Body of pancreas (tissue), 4 donors: ENCODE data around the gene RGS12.

Experiments used
- POLR2A ChIP-seq, 3 donors: fragments of 450-650 bp; IDR thresholded peaks; one replicate each; pipeline ENCODE4 v1.6.1; 2016; ENCODE audit warnings: antibody characterized with exemption in 3 of 3, mild to moderate bottlenecking in 2 of 3
- TF ChIP-seq, protein P1 (sequence below), 7 experiments: fragments of 450-650 bp in 4 of 7; fragments of 200-600 bp in 3 of 7; sonication (generic) in 3 of 7; IDR thresholded peaks; one replicate each; pipeline ENCODE4 v1.5.1; 2016 to 2019; ENCODE audit warnings: antibody characterized with exemption in 7 of 7

DNA sequence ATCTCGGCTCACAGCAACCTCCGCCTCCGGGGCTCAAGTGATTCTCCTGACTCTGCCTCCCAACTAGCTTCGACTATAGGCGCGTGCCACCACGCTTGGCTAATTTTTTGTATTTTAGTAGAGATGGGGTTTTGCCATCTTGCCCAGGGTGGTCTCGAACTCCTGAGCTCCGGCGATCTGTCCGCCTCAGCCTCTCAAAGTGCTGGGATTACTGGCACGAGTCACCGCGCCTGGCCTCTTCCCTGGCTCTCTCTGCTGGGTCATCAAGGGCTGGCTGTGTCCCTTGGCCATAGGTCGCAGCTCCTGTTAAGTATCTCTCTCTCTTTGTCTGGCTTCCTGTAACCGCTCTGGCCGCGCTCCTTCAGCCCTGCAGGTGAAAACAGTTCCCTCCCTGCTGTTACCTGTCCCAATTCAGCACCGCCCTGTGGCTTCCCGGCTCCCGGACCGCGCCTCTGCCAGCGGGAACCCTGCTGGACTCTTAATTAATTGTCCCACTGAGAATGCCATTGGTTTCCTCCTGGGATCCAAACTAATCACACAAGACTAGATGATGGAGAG is 1.3 kb upstream of the RGS12 start:
- TF ChIP-seq POLR2A (IDR thresholded peaks at IDR 0.05), result no peak
- TF ChIP-seq, protein P1, sequence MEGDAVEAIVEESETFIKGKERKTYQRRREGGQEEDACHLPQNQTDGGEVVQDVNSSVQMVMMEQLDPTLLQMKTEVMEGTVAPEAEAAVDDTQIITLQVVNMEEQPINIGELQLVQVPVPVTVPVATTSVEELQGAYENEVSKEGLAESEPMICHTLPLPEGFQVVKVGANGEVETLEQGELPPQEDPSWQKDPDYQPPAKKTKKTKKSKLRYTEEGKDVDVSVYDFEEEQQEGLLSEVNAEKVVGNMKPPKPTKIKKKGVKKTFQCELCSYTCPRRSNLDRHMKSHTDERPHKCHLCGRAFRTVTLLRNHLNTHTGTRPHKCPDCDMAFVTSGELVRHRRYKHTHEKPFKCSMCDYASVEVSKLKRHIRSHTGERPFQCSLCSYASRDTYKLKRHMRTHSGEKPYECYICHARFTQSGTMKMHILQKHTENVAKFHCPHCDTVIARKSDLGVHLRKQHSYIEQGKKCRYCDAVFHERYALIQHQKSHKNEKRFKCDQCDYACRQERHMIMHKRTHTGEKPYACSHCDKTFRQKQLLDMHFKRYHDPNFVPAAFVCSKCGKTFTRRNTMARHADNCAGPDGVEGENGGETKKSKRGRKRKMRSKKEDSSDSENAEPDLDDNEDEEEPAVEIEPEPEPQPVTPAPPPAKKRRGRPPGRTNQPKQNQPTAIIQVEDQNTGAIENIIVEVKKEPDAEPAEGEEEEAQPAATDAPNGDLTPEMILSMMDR (IDR thresholded peaks at IDR 0.05), result no peak
